GM21619 (cell line): ENCODE results near the gene KLK3.
A peak's percentile ranks its signal among the peaks of the same experiment; 100 is the strongest.
"Not testable (repeated sequence)": the region's sequence is repeated elsewhere in the genome, so short reads cannot be mapped to it uniquely, and the experiment has no call there.

ENCODE experiments used
- ATAC-seq: cut with Tn5 transposase; IDR thresholded peaks from one replicate; pipeline ENCODE4 v1.9.1; 2021; ENCODE audit not compliant: unreplicated experiment

KLK3 gene

GRCh38 chr19:50854636-50855410, at the start of gene KLK3:
TSS of gene KLK3 (plus strand) at chr19:50854915. CDS start at chr19:50854956, 41 bp downstream.
- ATAC-seq: no peak

- ATAC-seq: no peak
Observed at GRCh38 chr19:50808856-50809255, 45.9 kb upstream of the KLK3 start.

- ATAC-seq: not testable (repeated sequence)
Observed at GRCh38 chr19:50811622-50812238, 43.0 kb upstream of the KLK3 start.

GRCh38 chr19:50812474-50812873, 42.2 kb upstream of the KLK3 start:
- ATAC-seq: no peak

GRCh38 chr19:50814883-50815282, 39.8 kb upstream of the KLK3 start:
- ATAC-seq: no peak

- ATAC-seq: no peak
Observed at GRCh38 chr19:50815439-50815838, 39.3 kb upstream of the KLK3 start.

- peak; percentile 45 for ATAC-seq
Observed at GRCh38 chr19:50817941-50818858, 36.5 kb upstream of the KLK3 start.

- no peak for ATAC-seq
Observed at GRCh38 chr19:50818859-50819472, 35.7 kb upstream of the KLK3 start.

GRCh38 chr19:50819636-50820035, 35.1 kb upstream of the KLK3 start:
- no peak for ATAC-seq

GRCh38 chr19:50820086-50820485, 34.6 kb upstream of the KLK3 start:
- no peak for ATAC-seq

GRCh38 chr19:50820549-50821247, 34.0 kb upstream of the KLK3 start:
- ATAC-seq: no peak

- no peak for ATAC-seq
Observed at GRCh38 chr19:50821248-50821612, 33.5 kb upstream of the KLK3 start.

GRCh38 chr19:50821622-50822021, 33.1 kb upstream of the KLK3 start:
- ATAC-seq: no peak

GRCh38 chr19:50822661-50823208, 32.0 kb upstream of the KLK3 start:
- ATAC-seq: no peak

- no peak for ATAC-seq
Observed at GRCh38 chr19:50823389-50824042, 31.2 kb upstream of the KLK3 start, which contains the start of gene KLK1. TSS of gene KLK1 (minus strand) at chr19:50823787. CDS start at chr19:50823748, 39 bp downstream.

- no peak for ATAC-seq
Observed at GRCh38 chr19:50826492-50827240, 28.0 kb upstream of the KLK3 start.

GRCh38 chr19:50827476-50827875, 27.2 kb upstream of the KLK3 start:
- no peak for ATAC-seq

- no peak for ATAC-seq
Observed at GRCh38 chr19:50829801-50830200, 24.9 kb upstream of the KLK3 start.
